ENCODE data around the gene GLA. TPM values are rescaled to one million over a fixed set of nuclear protein-coding genes. Genes with fewer than 3 reads are reported as not detected.

The GLA gene
- 74.7 and 78.8 TPM in 2 replicates for total RNA-seq (2014; rRNA removed; shearing (Covaris generic))

DNA sequence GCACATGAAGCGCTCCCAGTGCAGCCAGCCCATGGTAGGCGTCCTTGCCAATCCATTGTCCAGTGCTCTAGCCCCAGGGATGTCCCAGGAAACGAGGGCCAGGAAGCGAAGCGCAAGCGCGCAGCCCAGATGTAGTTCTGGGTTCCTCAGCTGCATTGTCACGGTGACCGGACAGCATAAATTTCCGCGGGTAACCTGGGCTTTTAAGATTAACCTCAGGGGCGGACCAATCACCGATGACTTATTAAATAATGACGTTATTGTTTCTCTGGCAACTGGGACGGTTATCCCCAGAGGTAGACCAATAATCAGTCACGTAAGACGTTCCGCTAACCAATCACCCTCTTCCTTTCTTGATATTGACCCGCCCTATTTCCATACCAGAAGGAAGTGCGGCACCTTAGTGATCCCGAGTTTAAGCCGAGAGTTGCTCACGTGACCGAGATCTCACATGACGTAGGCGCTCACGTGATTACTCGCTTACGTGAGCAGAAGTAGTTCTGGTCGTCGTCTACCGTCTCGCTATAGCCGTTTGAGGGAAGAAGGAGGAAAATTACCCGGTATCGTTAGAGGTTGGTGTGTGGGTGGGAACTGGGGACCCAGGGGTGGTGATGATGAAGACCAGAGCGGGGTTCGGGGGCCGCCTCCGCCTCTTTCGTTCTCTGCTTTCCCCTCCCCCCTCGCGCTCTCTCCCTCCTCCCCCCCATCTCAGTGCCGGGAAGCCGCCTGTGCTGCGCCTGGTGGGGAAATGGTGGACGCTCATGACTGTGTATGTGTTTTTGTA, at the start of gene GLA, which contains the start of gene HNRNPH2:
TSS of gene GLA (minus strand) at position 178 of the 784 bp plus-strand sequence. CDS start at position 156, 22 bp downstream.
TSS of gene HNRNPH2 (plus strand) at position 475 of the 784 bp plus-strand sequence. CDS start 3,767 bp downstream, outside the sequence.
- peak; percentile 94 for DNase-seq (ENCODE audit: low read depth)

DNA sequence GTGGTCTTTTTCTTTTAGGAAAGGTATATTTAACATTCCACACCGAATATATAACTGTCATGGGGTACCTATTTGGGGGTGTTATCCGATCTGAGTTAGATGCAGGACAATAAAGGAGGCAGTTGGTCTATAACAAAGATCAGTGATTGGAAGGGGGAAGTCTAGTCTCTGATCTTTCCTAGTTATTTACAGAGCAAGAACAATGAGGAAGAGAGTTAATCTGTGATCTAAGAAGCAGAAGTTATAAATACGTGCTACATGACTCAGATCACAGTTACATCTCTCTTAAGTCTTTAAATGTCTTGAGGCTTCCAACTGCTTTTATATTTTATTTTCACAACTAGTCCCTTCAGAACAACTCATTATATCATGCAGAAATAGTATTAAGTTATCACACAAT, 44.3 kb upstream of the GLA start:
- no peak for DNase-seq (ENCODE audit: low read depth)

DNA sequence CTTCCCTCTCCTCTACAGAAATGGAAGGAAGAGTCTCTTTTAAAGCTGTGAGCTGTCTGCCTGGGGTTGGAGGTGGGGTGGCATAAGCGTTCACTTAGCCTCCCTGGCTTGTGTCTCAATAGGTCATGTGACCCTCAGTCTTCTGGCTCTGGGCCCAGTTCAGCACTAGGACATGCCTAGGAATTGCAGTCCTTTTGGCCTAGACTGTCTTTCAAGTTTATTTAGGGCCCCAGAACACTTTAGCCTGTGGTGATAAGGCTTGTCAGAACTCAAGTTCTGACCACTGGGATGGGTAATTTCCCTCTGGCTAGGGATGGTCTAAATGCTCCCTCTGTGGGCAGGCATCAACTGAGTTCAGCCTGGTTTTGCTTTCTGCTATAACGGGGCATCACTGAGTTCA, 43.2 kb upstream of the GLA start:
- DNase-seq (ENCODE audit: low read depth), result no peak

DNA sequence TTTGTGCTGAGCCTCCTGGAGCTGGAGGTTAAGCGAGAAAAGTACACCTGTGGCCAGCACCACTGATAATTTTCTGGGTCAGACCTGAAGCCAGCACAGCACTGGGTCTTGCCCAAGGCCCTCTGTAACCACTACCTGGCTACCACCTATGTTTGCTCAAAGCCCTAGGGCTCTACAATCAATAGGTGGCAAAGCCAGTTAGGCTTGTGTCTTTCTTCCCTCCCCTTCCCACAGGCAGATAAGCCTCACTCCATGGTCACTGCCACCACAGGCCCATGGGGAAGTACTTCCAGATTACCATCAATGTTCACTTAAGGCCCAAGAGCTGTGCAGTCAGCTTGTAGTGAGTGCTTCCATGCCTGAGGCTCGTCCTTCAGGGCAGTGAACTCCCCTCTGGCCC, 42.4 kb upstream of the GLA start:
- DNase-seq (ENCODE audit: low read depth), result no peak

DNA sequence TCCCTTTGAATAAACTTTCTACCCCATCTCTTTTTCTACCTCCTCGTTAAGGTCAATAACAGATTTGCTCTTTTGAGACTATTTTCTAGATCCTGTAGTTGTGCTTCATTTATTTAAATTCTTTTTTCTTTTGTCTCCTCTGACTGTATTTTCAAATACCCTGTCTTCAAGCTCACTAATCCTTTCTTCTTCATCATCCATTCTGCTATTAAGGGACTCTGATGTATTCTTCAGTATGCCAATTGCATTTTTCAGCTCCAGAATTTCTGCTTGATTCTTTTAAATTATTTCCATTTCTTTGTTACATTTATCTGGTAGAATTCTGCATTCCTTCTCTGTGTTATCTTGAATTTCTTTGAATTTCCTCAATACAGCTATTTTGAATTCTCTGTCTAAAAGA, 41.6 kb upstream of the GLA start:
- DNase-seq (ENCODE audit: low read depth), result no peak

DNA sequence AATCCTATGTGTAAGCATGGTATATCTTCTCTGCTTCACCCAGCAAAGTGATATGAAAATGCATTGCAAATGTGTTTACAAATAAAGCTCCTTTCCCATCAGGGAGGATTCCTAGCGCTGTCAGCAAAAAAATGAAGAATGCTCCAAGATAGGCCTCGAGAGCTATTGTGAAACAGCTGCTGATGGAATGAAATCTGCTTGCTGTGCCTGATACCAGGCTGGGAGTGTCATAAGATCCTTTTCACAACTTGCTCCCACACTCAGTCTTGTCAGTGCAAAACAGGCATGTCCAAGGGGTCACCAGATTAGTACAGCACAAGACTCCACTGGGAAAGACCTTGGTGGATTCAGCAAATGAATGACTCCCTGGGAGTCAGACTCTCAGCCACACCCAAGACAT, 34.4 kb upstream of the GLA start:
- no peak for DNase-seq (ENCODE audit: low read depth)

DNA sequence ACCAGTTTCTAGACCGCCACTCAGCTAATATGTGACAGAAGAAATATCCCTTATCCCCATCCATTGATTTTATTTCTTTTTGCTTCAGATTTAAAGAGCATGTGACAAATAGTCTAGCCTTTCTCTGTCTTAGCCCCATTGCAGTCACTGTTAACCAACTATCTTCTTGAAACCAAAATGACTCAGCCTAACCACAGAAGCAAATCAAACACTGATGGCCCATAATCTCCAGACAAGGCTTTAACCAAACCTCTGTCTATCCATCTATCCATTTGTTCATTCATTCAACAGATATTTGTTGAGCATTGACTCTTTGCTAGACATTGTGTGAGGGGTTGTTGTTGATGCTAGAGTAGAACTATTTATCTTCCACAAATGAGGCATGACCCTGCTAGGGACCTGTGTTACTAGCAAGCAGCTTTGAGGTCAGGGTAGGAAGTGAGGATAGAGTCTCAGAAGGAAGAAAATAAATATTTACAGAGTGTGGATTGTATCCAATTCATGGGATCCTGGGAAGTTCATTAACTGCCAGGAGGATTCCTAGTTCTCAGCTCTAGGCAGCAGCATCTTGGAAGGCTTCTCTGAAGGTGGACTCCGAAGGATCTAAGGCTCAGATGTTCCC, 22.8 kb upstream of the GLA start:
- peak; percentile 32 for DNase-seq (ENCODE audit: low read depth)

DNA sequence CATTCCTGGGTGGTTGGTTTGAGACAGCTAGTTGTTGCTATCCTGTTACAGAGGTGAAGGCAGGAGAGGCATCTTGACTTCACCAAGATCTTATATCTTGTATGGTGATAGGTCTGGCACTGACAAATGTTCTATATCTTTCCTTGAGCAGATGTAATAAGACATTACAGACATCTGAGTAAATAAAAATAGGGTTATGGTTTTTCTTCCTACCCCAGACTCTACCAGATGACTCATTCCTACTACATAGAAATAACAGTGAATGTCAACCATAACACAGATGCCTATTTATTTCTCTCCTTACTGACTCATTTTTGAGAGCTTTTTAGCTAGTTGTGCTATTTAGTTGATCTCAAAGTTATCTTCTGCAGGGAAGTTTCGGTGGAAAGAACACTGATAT, 22.2 kb upstream of the GLA start:
- DNase-seq (ENCODE audit: low read depth), result no peak

DNA sequence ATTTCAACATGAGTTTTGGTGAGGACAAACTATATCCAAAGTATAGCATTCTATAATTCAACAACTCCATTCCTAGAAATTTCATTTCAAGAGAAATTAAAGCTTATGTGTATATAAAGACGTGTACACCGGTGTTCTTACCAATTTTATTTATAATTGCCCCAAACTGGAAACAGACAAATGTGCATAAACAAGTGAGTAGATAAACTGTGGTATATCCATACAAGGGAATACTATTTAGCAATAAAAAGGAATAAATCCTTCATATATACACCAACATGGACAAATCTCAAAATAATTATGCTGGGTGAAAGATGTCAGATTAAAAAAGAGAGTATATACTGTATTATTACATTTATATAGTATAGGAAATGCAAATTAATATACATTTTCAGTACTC, 20.2 kb upstream of the GLA start:
- no peak for DNase-seq (ENCODE audit: low read depth)

DNA sequence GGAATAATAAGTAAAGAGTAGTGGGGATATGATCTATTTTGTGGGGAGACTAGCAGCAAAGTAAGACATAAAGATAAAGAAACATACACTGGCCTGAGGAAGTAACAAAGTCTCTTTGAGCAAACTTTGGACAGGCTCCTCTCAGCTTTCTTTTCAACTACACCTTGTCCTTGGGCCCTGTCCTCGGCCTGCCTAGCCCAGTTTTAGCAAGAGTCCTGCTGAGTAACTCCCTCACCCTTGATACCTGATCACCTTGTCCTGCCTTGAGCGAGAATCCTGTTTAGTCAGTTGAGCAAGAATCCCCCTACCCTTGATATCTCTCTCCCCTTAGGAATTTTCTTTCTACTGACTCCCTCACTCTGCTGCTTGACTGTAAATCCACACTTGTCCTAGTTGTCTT, 11.8 kb upstream of the GLA start:
- DNase-seq (ENCODE audit: low read depth), result no peak

DNA sequence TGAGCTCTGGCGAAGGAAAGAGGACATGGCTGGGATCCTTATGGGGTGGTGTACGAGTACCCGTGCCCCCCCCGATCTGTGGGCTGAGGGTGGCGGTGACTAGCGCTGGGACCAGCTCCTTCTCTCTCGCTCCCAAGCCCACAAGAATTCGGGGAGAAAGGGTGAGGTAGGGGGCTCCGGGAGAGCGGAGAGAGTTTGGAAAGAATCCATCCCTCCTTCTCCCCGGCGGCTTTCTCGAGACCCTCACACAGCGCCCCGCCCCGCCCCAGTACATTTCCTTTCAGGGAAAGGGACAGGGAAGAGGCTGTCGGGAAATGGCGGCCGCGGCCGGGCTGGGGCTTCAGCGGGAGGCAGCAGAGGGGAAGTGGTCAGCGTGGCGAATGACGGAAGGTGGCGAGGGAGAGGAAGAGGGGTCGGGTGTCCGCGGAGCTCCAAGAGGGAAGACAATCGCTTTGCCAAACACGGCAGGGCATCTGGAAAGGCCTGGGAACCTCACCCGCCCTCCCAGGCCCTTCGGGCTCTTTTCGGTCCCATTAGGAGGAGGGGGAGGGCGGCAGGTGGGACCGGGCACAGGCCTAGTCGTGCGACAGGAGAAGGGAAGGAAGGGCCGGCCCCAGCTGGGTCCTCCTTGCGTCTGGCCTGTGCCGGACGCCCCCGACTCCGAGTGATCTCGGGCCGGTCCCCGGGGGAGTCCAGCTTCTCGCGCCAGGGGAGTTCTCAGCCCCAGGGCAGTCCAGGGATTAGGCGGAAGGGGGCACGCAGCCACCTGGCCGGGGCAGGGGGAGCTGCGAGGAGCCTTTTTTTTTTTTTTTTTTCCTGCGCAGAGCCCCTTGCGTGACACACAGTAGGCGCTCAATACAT, 10.5 kb upstream of the GLA start:
- peak; percentile 59 for DNase-seq (ENCODE audit: low read depth)

DNA sequence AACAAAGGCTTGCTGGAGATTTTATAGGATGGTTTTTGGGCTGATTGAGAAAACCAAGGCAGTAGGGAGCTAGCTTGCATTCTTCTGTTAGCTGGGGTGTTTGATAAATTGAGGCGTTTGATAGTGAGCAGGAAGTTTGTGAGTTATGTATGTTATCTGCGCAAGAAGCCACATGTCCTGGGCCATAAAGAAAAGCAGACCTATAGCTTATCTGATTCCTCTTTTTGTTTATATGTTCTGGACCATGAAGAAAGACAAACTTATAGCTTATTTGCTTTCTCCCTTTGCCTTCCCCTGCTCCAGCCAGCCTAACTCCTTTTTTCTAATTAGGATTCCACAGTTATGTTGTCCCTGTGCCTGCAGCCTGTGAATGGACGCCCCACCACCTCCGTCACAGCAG, 9.5 kb upstream of the GLA start:
- no peak for DNase-seq (ENCODE audit: low read depth)

DNA sequence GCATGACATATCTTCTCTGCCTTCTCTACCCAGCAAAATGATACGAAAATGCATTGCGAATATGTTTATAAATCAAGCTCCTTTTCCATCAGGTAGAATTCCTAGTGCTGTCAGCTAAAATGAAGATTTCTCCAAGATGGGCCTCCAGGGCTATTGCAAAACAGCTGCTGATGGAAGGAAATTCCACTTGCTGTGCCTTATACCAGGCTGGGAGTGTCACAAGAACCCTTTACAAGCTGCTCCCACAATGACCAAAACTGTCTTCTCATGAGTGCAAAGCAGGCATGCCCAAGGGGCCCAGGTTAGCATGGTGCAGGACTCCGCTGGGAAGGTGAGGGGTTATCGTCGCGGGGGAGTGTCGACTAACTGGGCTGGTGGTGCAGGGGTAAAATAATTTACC, 9.0 kb upstream of the GLA start:
- no peak for DNase-seq (ENCODE audit: low read depth)

DNA sequence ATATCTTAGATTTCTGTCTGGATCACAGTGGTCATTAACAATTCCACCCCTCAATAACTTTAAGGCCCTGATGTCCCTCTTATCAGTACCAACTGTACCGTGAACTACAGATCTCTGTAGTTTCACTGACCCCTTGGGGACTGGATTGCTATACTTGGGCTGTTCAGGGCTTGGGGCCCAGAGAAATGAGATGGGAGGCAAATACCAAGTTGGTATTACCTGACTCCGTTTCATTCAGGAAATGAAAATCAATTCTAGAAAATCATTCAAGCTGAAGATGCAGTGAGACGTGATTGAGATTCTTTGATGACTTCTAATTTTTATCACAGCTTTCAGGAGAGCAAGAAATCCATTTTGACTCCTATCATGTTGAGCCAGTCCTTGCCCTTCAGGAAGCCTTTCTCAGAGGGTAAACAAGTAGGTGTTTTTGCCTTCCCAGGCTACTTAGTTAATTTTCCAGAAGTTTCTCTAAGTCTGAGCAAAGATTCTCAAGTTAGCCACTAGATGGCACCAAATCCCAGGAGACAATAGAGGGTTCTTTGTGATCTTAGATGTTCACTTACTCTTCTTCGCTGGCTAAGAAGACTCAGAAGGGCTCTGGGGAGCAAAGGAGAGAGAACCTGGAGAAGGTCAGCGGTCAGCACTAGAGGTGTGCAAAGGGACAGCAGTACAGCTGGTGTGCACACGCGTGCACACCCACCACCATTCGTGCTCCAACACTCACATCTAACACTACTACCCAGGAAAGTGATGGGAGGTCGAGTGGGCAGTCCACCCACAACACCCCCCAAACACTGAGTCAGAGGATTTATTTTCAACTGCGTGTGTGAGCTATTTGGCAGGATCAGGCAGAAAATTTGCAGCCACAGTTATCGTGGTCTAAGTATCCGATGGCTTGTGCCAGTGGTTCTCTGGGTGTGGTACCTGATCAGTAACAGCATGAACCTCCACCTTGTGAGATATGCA, 7.7 kb upstream of the GLA start:
- DNase-seq (ENCODE audit: low read depth), result peak; percentile 45

DNA sequence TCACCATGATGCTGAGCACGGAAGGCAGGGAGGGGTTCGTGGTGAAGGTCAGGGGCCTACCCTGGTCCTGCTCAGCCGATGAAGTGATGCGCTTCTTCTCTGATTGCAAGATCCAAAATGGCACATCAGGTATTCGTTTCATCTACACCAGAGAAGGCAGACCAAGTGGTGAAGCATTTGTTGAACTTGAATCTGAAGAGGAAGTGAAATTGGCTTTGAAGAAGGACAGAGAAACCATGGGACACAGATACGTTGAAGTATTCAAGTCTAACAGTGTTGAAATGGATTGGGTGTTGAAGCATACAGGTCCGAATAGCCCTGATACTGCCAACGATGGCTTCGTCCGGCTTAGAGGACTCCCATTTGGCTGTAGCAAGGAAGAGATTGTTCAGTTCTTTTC, 4.3 kb upstream of the GLA start:
- DNase-seq (ENCODE audit: low read depth), result no peak

DNA sequence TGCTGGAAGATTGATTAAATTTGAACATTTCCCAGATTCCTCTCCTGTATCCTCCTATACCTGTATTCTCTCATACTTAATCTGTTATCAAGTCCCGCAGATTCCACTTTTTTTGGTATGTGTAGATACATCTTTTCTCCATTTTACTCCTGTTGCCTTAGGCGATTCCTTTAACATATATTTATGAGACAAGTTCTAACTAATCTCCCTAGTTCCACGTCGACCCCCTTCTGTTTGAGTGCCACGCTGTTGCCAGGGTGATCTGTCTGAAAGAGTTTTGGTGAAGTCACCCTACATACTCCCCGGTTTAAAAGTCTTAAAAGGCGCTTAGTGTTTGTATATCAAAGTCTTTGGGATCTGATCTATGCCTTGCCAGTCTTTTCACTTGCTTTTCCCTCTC, 2.7 kb upstream of the GLA start:
- DNase-seq (ENCODE audit: low read depth), result no peak

DNA sequence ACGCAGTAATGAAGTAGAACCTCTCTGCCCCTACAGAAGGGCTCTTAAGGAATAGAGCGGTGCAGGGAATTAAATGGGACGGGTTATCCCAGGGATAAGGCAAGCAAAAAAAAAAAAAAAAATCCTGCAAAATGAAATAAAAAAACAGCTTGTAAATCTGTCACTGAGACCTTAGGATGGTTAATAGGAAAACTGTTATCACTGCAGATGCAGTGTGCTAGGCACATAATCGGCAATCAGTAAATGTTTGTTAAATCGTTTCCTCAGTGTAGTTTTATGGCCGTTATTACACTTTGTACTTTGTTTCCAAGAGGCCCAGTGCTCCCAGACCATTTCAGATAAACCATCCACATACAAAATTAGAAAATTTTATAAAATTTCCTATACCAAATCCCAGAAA, 1.3 kb upstream of the GLA start:
- no peak for DNase-seq (ENCODE audit: low read depth)

DNA sequence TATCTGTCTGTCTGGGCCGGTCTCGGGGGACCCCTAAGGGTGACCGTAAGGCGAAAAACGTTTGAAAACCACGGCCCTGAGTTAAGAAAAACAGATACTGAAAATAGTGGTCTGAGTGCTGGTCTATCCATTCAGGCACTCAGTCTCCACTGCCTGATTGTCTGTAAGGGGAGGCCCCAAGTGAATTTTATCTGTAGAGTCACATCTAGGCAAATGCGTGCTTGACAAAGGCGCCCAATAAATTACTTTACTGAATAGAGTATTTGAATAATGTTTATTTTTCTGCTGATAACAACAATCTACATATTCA, 762 bp upstream of the GLA start:
- no peak for DNase-seq (ENCODE audit: low read depth)

DNA sequence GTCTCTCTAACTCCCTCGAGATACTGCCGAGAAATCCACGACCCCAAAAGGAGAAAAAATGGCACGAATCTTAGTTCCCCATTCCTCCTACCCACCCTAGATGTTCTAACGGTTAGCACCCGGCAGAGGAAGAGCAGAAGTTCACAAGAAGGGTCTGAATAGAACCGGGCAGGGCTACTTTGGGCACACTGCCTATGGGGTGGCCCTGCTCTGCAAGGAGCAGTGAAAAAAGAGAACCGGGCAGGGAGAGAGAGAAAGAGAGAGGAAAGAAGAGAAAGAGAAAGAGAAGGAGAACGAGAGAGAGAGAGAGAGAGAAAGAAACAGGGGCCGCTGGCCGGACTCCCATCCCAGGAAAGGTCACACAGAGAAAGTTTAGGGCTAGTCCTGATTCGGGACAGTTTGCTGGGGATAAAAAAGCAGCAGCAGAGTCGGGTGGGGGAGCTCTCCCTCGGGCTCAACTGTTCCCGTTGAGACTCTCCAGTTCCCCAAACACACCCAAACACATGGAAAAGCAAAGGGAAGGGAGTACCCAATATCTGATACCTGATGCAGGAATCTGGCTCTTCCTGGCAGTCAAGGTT, 468 bp downstream of the GLA start:
- no peak for DNase-seq (ENCODE audit: low read depth)

DNA sequence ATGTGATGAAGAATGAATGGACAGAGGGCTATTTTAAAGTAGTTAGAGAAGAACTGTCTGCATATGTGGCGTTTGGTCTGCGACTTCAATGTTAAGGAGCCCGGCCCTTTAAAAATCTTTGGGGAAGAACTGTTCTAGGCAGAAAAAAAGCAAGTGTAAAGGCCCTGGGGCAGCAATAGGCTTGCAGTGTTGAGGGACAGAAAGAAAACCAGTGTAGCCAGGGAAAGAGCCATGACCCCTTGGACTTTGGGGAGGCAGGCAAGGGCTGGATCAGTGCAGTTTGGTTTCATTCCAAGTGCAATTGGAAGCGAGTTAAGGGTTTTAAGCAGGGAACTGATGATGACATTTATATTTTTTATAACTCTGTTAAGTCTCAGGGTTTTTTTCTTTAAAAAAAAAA, 7.9 kb downstream of the GLA start:
- DNase-seq (ENCODE audit: low read depth), result no peak

DNA sequence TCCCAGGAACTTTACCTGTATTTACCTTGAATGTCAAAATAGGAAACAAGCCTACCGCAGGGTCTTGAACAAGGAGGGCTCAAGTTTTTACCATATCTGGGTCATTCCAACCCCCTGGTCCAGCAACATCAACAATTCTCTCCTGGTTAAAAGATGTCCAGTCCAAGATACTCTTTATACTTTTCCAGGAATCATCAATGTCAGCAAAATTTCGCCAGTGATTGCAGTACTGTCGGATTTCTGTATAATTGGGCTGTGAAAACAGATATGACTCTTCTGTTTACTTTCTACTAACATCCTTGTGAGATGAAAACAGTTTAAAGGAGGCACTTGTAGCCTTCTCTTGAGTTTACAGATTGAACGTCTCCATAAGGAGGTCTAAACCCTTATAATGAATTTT, 9.0 kb downstream of the GLA start:
- no peak for DNase-seq (ENCODE audit: low read depth)
